Left lobe of liver (tissue), 2 donors: ENCODE measurements around the gene WDR59. TPM values are rescaled to one million over a fixed set of nuclear protein-coding genes. Genes with fewer than 3 reads are reported as not detected.
"Not testable (repeated sequence)": the region's sequence is repeated elsewhere in the genome, so short reads cannot be mapped to it uniquely, and the experiment has no call there.

Source experiments
- ATAC-seq: fragments of 200-7000 bp; cut with Tn5 transposase; one replicate; pipeline ENCODE4 v1.9.1; 2020; ENCODE audit warnings: mild to moderate bottlenecking, moderate library complexity
- DNase-seq: peaks from one replicate; pipeline ENCODE4 v3.0.0-alpha.2; 2020; ENCODE audit warnings: low spot score
- total RNA-seq: library from RNA; stranded (reverse); gene quantifications from one replicate; pipeline ENCODE4 v1.2.1, GENCODE V29; 2021
- donor health status: DM: no; HTN: no; CAD: no; lungs with moderate emphysema.
- donor health status: DM: no; HTN: yes; CAD: no.

Gene WDR59
- total RNA-seq, 1 donor from 2014 or later: 51.9 TPM

DNA sequence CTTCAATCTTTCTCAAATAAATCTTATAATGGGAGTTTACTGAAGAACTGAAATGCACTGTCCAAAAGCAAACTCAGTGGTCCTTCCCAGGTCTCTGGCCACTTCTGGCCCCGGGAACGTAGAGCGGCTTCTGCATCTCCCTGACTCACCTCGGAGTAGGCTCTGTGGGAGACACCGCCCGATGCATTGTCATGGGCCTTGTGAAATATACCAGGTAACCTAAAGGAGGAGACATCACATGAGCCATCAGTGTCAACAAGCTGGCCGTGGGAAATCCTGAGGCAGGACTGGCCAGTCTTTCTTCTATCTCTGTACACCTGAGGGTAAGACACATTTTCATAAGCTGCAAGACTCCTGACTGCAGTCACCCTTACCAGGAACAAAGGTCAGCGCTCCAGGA is 76.2 kb downstream of the WDR59 start:
- not testable (repeated sequence) for DNase-seq, ATAC-seq

DNA sequence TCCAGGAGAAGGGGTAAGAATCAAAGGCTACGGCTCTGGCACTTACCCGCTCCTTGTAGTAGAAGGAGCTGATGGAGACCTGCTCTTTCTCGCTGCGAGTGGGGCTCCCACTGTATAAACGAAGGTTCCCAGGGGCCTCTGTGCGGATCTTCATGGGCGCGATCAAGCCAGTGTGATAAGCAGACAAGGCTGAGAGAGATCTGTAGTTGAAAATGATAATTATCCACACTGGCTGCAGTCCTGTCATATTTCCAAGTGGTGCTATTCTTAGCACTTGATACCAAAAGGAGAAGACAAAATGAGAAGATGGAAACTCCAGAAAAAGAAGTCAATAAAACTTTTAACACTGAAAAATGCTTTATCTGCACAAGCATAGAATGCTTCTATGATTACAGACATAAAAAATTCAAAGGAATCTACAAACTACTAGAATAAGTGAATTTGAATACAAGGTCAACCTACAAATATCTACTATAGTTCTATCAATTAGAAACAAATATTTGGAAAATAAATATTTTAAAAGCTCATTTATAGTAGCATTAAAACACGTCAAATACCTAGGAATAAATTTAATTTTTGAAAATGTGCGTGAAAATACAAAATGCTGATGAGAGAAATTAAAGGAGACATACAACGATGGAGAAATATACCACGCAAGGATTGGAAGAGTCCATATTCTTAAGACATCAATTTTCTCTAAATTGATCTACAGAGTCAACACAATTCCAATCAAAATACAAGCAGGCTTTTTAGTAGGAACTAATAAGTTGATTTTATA is 80.8 kb downstream of the WDR59 start:
- ATAC-seq (no peak), DNase-seq (no peak)

- peak; percentile 93 for ATAC-seq
- DNase-seq: no peak
Observed at GRCh38 chr16:74903120-74903519, 81.8 kb downstream of the WDR59 start.

DNA sequence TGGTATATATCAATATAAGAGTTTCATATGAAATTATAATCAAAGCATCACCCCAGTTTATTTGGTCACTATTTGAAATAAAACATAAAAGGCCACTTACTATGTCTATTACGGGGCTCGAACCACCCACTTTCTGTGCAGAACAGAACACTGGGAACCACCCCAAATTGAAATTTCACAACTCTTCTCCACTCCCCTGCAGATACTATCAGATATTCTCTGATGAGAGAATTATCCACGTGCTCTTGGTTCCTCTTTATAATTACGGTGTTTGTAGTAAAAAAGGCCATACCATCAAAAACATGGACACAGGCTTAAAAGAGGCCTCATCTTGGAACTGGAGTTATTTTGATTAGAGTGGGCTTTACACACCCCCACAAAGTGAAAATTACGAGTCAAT is 82.8 kb downstream of the WDR59 start:
- DNase-seq (no peak), ATAC-seq (no peak)

GRCh38 chr16:74901606-74902005 is 83.3 kb downstream of the WDR59 start:
- ATAC-seq: no peak
- no peak for DNase-seq

DNA sequence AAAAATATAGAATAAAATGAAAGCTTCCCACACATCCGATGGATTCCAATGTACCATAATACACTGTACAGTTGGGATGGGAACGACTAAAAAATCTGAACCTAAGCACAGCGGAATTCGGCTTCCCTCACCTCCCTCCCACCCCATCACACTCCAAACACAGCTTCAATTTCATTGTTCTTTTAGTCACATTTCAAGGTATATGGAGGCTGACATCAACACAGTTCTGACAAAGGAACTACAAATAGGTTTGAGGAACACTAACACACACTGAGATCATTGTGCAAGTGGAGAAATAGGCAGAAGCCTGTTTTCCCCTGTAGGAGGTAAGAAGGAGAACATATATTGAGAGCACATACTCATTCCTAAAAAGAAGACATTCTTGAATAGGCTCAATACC is 85.1 kb downstream of the WDR59 start:
- DNase-seq (no peak), ATAC-seq (no peak)

GRCh38 chr16:74898659-74899058 is 86.3 kb downstream of the WDR59 start:
- ATAC-seq (peak; percentile 17), DNase-seq (no peak)

- DNase-seq: no peak
- no peak for ATAC-seq
Observed at GRCh38 chr16:74896389-74897370, 88.2 kb downstream of the WDR59 start.

GRCh38 chr16:74893541-74893940 is 91.4 kb downstream of the WDR59 start:
- DNase-seq: no peak
- ATAC-seq: no peak

- ATAC-seq: no peak
- DNase-seq: no peak
Observed at GRCh38 chr16:74892574-74893461, 92.1 kb downstream of the WDR59 start.

- no peak for ATAC-seq
Observed at GRCh38 chr16:74888888-74889287, 96.0 kb downstream of the WDR59 start.

GRCh38 chr16:74888232-74888862 is 96.6 kb downstream of the WDR59 start:
- ATAC-seq: no peak
- DNase-seq: no peak

More at GRCh38 chr16:74888888-74889287, 96.0 kb downstream of the WDR59 start:
- DNase-seq: no peak

- ATAC-seq: no peak
- no peak for DNase-seq
Observed at GRCh38 chr16:74887084-74887483, 97.8 kb downstream of the WDR59 start.

DNA sequence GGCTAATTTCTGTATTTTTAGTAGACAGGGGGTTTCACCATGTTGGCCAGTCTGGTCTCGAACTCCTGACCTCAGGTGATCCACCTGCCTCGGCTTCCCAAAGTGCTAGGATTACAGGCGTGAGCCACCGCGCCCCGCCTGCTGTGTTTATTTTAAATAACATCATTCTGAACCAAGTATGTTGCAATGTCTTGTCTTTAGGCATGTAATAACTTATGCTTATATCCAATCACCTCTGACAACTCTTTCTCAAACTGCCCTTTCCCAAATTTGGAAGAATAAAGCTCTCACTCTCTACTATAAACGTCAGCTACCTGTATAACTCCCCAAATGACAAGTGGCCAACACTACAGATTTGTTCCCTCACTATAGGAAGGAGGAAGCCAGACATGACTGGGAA is 107.2 kb downstream of the WDR59 start:
- ATAC-seq: no peak
- DNase-seq: no peak

DNA sequence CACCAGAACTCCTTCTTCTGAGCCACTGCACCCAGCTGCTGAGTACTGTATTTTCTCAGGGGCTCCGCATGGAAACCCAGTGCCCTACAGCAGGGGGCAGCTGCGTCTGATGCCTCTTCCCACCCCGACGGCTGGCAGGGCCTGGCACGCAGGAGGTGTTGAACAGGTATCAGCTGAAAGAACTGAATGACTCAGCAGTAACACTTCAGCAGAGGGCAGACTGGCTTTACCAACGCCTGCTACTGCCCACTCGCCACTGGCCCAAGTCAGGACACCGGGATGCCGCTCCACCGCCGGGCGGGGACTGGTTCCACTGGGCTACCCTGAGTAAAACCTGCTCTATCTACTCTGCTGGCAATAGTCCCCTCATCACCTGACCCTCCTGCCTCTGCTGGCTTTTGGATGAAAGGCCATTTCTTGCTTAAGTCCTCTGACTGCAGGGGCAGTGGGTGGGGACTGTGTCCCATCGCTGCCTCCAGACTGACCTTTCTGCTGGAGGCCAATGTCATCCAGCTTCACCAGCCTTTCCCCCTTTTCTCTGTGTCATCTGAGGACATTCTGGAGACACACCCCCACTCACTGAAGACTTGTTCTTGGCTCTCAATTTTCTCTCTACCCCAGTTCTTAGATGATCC is 109.9 kb downstream of the WDR59 start:
- ATAC-seq (peak; percentile 27), DNase-seq (no peak)

GRCh38 chr16:74874123-74874522 is 110.8 kb downstream of the WDR59 start:
- no peak for DNase-seq

DNA sequence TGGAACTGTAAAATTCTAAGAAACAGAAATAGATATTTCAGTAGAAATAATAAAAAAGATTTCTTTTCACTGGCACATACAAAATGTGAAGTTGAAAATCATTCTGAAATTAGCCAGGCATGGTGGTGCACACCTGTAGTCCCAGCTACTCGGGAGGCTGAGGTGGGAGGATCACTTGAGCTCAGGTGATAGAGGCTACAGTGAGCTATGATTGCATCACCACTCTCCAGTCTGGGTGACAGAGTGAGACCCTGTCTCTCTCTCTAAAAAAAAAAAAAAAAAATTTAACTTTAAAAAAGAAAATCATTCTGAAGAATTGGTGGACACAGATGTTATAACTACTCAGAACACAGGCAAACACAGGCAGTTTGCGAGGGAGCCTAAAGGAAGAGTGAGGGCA is 112.6 kb downstream of the WDR59 start:
- DNase-seq: no peak
- ATAC-seq: no peak

More at GRCh38 chr16:74874123-74874522, 110.8 kb downstream of the WDR59 start:
- ATAC-seq: no peak

DNA sequence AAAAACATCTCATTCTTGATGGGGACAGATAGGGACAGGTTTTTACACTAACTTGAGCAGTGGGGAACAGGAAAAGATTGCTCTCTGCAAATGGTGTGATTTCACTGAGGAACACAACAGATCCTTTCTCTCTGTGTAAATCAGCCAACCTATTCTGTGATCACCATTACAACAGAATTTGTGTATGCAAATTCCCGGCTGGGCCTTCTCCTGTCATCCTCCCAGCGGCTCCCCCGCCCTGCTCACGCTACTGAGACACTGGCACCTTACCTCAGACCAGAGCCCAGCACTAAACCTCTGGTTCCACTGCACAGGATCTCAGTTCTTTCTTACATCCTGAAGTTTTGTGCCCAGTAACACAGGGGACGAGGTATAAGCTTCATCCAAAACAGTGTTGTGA is 113.3 kb downstream of the WDR59 start:
- no peak for ATAC-seq
- DNase-seq: no peak

GRCh38 chr16:74868501-74868900 is 116.4 kb downstream of the WDR59 start:
- peak; percentile 41 for ATAC-seq

GRCh38 chr16:74868035-74868434 is 116.9 kb downstream of the WDR59 start:
- DNase-seq (no peak), ATAC-seq (no peak)

More at GRCh38 chr16:74868501-74868900, 116.4 kb downstream of the WDR59 start:
- no peak for DNase-seq
